ENCODE data around the gene TUBG2. TPM values are rescaled to one million over a fixed set of nuclear protein-coding genes. Genes with fewer than 3 reads are reported as not detected.
A peak's percentile ranks its signal among the peaks of the same experiment; 100 is the strongest.

Gene TUBG2
- polyA plus RNA-seq, 1 of the 3 experiments (the other 2 are of a cell fraction) = 33.9 TPM

- H3F3A ChIP-seq (replicated peaks; ENCODE audit: insufficient read depth) = peaks cover 13% of the 10 kb centered on the region
- peaks cover 22 to 41% of the 10 kb centered on the region in 2 experiments for H3K36me3 ChIP-seq (replicated peaks in 1 of 2; ENCODE audit: control insufficient read depth in 1 of 2, insufficient read depth in 2 of 2, low read length in 1 of 2)
- TF ChIP-seq NFIC (IDR thresholded peaks at IDR 0.05; ENCODE audit: borderline replicate concordance) = no peak
- no peak for TF ChIP-seq TCF12 (IDR thresholded peaks at IDR 0.05)
- TF ChIP-seq REST (IDR thresholded peaks at IDR 0.05; ENCODE audit: low read depth, low read length) = no peak
- TF ChIP-seq PBX3 (IDR thresholded peaks at IDR 0.05) = no peak
- no peak for TF ChIP-seq RXRA (IDR thresholded peaks at IDR 0.05; ENCODE audit: borderline replicate concordance, low read depth)
- no peak for TF ChIP-seq FOSL2 (IDR thresholded peaks at IDR 0.05; ENCODE audit: borderline replicate concordance, low read depth)
- peak; percentile 31 for TF ChIP-seq RAD21 (IDR thresholded peaks at IDR 0.05; ENCODE audit: low read length)
- no peak for TF ChIP-seq EZH2phosphoT487 (IDR thresholded peaks at IDR 0.05; ENCODE audit: borderline replicate concordance, low read depth)
- TF ChIP-seq POLR2AphosphoS5 (IDR thresholded peaks at IDR 0.05; ENCODE audit: low read depth, low read length) = no peak
- TF ChIP-seq CTCF (IDR thresholded peaks at IDR 0.05) = peak; percentile 52
- TF ChIP-seq FOXM1 (IDR thresholded peaks at IDR 0.05; ENCODE audit: low read depth) = no peak
- no peak for TF ChIP-seq SMC3 (IDR thresholded peaks at IDR 0.05; ENCODE audit: low read depth, low read length)
- 63% methylated on average over 23 of the region's 32 CpGs for WGBS (ENCODE audit: low lambda C conversion rate)
- peaks cover 20% of the 10 kb centered on the region for H4K20me1 ChIP-seq (ENCODE audit: insufficient read depth)
- H3K27me3 ChIP-seq (ENCODE audit: insufficient read depth) = no peaks in the 10 kb centered on the region
- POLR2A ChIA-PET = no interaction called here
- H3K4me1 ChIP-seq (ENCODE audit: control insufficient read depth in 1 of 2, insufficient read depth in 2 of 2, low read depth in 1 of 2, low read length in 1 of 2) = peaks cover 10 to 37% of the 10 kb centered on the region in 2 experiments; a peak in 3 of 4 replicates
- no peaks in the 10 kb centered on the region for H3K9me2 ChIP-seq
- peaks cover 41% of the 10 kb centered on the region for H3K79me2 ChIP-seq (ENCODE audit: insufficient read depth)
- H3K9me3 ChIP-seq = no peaks in the 10 kb centered on the region
- no peak overlapping the region for H3K9ac ChIP-seq
- no peak overlapping the region for H2AFZ ChIP-seq (ENCODE audit: low read depth)
- peak; percentile 81 for DNase-seq
- CTCF ChIA-PET = interaction anchor here (1.0 to 8.9 kb wide), 8 partner anchors 11 to 106 kb away, joined by 3 to 221 read pairs (median 4); partner anchors contain the start of genes PSMC3IP and TUBG2
- peak overlapping the region; percentile 99 for H3K4me2 ChIP-seq
- H3K4me3 ChIP-seq (ENCODE audit: low read depth in 2 of 2, low read length in 1 of 2) = peak overlapping the region; percentile 91 to 98
- no peak overlapping the region; a peak in 1 of 4 replicates for H3K27ac ChIP-seq (ENCODE audit: low read depth in 2 of 2, low read length in 1 of 2)
Observed at GRCh38 chr17:42673885-42674754, 15.0 kb downstream of the TUBG2 start.

Measured in SK-N-SH (cell line).